Upper lobe of left lung (tissue), 6 donors: Measurements from ENCODE around the gene PLA2G4A. TPM values are rescaled to one million over a fixed set of nuclear protein-coding genes. Genes with fewer than 3 reads are reported as not detected.

ENCODE experiments used
- ATAC-seq, 2 donors: fragments of 200-7000 bp; cut with Tn5 transposase; one replicate each; pipeline ENCODE4 v1.9.1; 2022; ENCODE audit warnings: mild to moderate bottlenecking in 2 of 2, moderate library complexity in 2 of 2; ENCODE audit not compliant: low FRiP score in 2 of 2
- DNase-seq, 2 donors: peaks; one replicate each; pipeline ENCODE4 v3.0.0-alpha.2; 2019 to 2020
- H3K27ac ChIP-seq, 4 donors: fragments of 200-600 bp; sonication (generic); one replicate each; pipeline ENCODE4 v1.5.1; 2016 to 2019
- H3K27me3 ChIP-seq, 4 donors: fragments of 200-600 bp; sonication (generic); one replicate each; pipeline ENCODE4 v1.5.1; 2017 to 2019
- H3K36me3 ChIP-seq, 4 donors: fragments of 200-600 bp; sonication (generic); one replicate each; pipeline ENCODE4 v1.5.1; 2016 to 2019
- H3K4me1 ChIP-seq, 4 donors: fragments of 200-600 bp; sonication (generic); one replicate each; pipeline ENCODE4 v1.5.1; 2018 to 2019
- H3K4me3 ChIP-seq, 4 donors: fragments of 200-600 bp; sonication (generic); one replicate each; pipeline ENCODE4 v1.5.1; 2017 to 2019; ENCODE audit warnings: mild to moderate bottlenecking in 2 of 4, moderate library complexity in 1 of 4
- H3K9me3 ChIP-seq, 4 donors: fragments of 200-600 bp; sonication (generic); one replicate each; pipeline ENCODE4 v1.5.1; 2018 to 2019
- EP300 ChIP-seq, 4 donors: sonication (generic); formaldehyde crosslinking; IDR thresholded peaks; one replicate each; pipeline ENCODE4 v1.5.1; 2017; ENCODE audit warnings: antibody characterized with exemption in 4 of 4, control low read depth in 2 of 4
- POLR2A ChIP-seq, 4 donors: fragments of 450-650 bp; IDR thresholded peaks; one replicate each; pipeline ENCODE4 v1.5.1; 2016 to 2017; ENCODE audit warnings: antibody characterized with exemption in 4 of 4, mild to moderate bottlenecking in 2 of 4
- POLR2AphosphoS5 ChIP-seq, 2 donors: sonication (generic); formaldehyde crosslinking; IDR thresholded peaks; one replicate each; pipeline ENCODE4 v1.5.1; 2017; ENCODE audit warnings: antibody characterized with exemption in 2 of 2
- WGBS, 2 donors: methylation state at CpG; one replicate each; pipeline ENCODE4 v1.1.5; 2017 to 2018; 5-methylcytosine and 5-hydroxymethylcytosine counted together
- total RNA-seq, 6 donors: library from RNA; depleted of rRNA in 4 of 6; stranded (reverse); fragments of >200 nt in 4 of 6; gene quantifications; one replicate each; pipeline versions ENCODE4 v1.1.0 to v1.2.1, GENCODE V29; 2016 to 2021
- TF ChIP-seq, protein P1 (sequence below), 6 experiments: fragments of 450-650 bp in 4 of 6; fragments of 200-600 bp in 2 of 6; sonication (generic) in 2 of 6; IDR thresholded peaks; one replicate each; pipeline ENCODE4 v1.5.1; 2016 to 2019; ENCODE audit warnings: antibody characterized with exemption in 6 of 6
- donor health status: DM: no; HTN: no; CAD: no; lungs with moderate emphysema.
- donor health status: DM: no; HTN: yes; CAD: no; lungs with severe emphysema.

The PLA2G4A gene
- total RNA-seq, 6 donors from 2014 or later, result 2.1 to 11.8 (median 7.5) TPM

DNA sequence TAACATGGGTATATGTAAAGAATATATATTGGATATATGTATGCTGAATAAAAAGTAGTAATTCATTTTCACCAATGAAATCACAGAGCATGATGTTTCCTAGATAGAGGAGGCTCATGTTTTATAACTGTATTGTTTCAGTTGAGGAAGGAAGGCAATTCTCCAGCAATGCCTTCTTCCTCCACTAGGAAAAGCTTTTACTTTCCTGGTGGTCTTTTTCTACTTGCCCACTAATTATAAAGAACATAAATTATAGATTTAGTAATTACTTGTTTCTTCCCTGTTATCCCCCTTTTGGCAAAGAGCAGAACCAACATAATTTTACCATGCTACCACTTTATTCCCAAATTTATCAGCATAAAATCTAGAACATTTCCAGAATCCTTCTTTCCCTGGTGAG, 159.0 kb downstream of the PLA2G4A start:
- H3K4me1 ChIP-seq, result peaks cover 0 to 2% (median 0%) of the 10 kb centered on the region in 4 donors
- DNase-seq (no peak), ATAC-seq (no peak)
- TF ChIP-seq, protein P1, sequence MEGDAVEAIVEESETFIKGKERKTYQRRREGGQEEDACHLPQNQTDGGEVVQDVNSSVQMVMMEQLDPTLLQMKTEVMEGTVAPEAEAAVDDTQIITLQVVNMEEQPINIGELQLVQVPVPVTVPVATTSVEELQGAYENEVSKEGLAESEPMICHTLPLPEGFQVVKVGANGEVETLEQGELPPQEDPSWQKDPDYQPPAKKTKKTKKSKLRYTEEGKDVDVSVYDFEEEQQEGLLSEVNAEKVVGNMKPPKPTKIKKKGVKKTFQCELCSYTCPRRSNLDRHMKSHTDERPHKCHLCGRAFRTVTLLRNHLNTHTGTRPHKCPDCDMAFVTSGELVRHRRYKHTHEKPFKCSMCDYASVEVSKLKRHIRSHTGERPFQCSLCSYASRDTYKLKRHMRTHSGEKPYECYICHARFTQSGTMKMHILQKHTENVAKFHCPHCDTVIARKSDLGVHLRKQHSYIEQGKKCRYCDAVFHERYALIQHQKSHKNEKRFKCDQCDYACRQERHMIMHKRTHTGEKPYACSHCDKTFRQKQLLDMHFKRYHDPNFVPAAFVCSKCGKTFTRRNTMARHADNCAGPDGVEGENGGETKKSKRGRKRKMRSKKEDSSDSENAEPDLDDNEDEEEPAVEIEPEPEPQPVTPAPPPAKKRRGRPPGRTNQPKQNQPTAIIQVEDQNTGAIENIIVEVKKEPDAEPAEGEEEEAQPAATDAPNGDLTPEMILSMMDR (IDR thresholded peaks at IDR 0.05), result no peak
- TF ChIP-seq POLR2A (IDR thresholded peaks at IDR 0.05) (no peak), EP300 (IDR thresholded peaks at IDR 0.05) (no peak)
- no peaks in the 10 kb centered on the region for H3K36me3 ChIP-seq
- no peaks in the 10 kb centered on the region for H3K9me3 ChIP-seq
- no peak overlapping the region for H3K27ac ChIP-seq
- H3K27me3 ChIP-seq, result no peaks in the 10 kb centered on the region
- no peak overlapping the region for H3K4me3 ChIP-seq

DNA sequence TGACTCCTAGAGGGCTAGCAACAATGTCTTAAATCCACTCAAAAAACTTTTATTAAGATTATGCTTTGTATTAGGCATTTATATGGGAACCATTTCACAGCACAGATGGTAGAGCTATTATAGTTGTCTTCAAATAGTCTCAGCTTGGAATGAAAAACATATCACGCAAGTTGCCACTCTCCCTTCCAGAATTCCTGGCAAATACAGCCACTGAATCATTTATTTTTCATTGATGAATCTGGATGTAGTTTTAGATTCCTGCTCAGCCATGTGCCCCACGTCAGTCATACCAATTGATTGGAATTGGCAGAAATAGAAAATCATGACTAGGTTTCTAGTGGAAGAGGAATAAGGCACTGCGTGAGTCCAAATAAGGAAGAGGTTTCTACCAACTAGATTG, 165.2 kb downstream of the PLA2G4A start:
- H3K27me3 ChIP-seq, result no peaks in the 10 kb centered on the region
- no peak overlapping the region for H3K27ac ChIP-seq
- H3K36me3 ChIP-seq, result no peaks in the 10 kb centered on the region
- no peak for DNase-seq
- H3K4me1 ChIP-seq, result no peaks in the 10 kb centered on the region
- no peak for ATAC-seq
- no peaks in the 10 kb centered on the region for H3K9me3 ChIP-seq
- TF ChIP-seq EP300 (IDR thresholded peaks at IDR 0.05) (no peak), POLR2A (IDR thresholded peaks at IDR 0.05) (no peak), POLR2AphosphoS5 (IDR thresholded peaks at IDR 0.05) (no peak)
- TF ChIP-seq, protein P1 (IDR thresholded peaks at IDR 0.05), result no peak
- 83 to 84% methylated on average over 3 of the region's 3 CpGs for WGBS, 2 donors
- H3K4me3 ChIP-seq, result no peak overlapping the region

DNA sequence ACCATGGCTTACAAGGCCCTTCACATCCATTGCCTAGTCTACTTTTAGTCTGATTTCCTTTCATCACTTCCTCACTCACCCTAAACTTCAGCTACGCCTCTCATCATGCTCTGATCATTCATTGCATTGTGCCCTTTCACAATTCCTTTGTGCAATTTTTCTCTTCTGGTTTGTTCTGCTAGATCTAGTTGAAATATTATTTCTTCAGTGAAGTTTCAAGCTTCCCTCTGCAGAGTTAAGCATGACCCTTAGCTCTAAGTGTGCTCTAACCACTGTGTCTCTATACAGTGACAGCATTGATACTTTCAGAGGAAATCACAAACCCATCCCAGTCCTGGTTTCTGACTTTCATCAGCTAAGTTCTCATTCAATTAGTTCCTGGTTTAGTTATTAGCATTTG, 166.1 kb downstream of the PLA2G4A start:
- ATAC-seq (no peak), DNase-seq (no peak)
- no peaks in the 10 kb centered on the region for H3K4me1 ChIP-seq
- no peak overlapping the region for H3K4me3 ChIP-seq
- 63 to 75% methylated on average over 1 of the region's 1 CpG for WGBS, 2 donors
- no peaks in the 10 kb centered on the region for H3K36me3 ChIP-seq
- H3K27me3 ChIP-seq, result no peaks in the 10 kb centered on the region
- H3K9me3 ChIP-seq, result no peaks in the 10 kb centered on the region
- no peak for TF ChIP-seq POLR2AphosphoS5 (IDR thresholded peaks at IDR 0.05)
- no peak for TF ChIP-seq POLR2A (IDR thresholded peaks at IDR 0.05)
- TF ChIP-seq, protein P1 (IDR thresholded peaks at IDR 0.05), result no peak
- TF ChIP-seq EP300 (IDR thresholded peaks at IDR 0.05), result no peak
- H3K27ac ChIP-seq, result no peak overlapping the region

DNA sequence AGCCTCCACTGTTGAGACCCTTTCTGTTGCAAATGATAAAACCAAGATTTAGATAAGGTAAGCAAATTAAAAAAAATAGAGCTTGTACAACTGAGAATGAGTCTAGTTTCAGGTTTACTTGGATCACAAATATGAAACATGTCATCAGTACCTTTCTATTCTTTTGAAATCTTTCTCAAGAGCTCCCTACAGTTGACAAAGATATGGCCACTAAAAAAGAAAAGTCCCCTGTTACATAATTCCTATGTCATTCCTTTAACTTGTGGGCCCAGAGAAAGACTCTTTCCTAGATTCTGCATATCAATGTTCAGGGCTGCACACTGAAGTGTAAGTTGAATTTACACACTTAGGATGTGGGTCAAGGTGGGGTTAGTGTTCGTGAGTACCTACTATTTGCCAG, 168.1 kb downstream of the PLA2G4A start:
- DNase-seq (no peak), ATAC-seq (no peak)
- Histone ChIP-seq H3K27ac (no peak overlapping the region), H3K9me3 (no peaks in the 10 kb centered on the region), H3K36me3 (no peaks in the 10 kb centered on the region), H3K4me3 (no peak overlapping the region), H3K27me3 (no peaks in the 10 kb centered on the region), H3K4me1 (no peaks in the 10 kb centered on the region)
- TF ChIP-seq POLR2A (IDR thresholded peaks at IDR 0.05), result no peak
- TF ChIP-seq, protein P1 (IDR thresholded peaks at IDR 0.05), result no peak
- TF ChIP-seq POLR2AphosphoS5 (IDR thresholded peaks at IDR 0.05), result no peak
- TF ChIP-seq EP300 (IDR thresholded peaks at IDR 0.05), result no peak
- 69 to 78% methylated on average over 1 of the region's 1 CpG for WGBS, 2 donors

DNA sequence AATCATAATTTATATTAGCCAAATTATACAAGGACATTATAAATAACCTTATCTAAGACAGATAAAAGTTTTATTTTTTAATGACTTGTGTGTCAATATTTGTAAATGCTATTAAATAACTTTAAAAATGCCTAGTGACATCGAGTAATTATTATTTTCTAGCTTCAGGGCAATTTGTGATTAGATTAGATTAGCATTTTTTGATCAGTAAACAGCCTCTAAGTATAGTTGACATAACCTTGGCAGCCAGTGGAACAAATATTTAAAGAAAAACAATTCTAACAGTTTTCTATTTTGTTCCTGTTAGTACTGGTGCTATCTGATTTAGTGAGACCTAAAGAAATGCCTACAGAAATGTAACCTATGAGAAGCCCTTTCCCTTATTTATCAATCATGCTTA, 169.1 kb downstream of the PLA2G4A start:
- Histone ChIP-seq H3K27me3 (no peaks in the 10 kb centered on the region), H3K9me3 (no peaks in the 10 kb centered on the region), H3K4me1 (no peaks in the 10 kb centered on the region), H3K4me3 (no peak overlapping the region), H3K36me3 (no peaks in the 10 kb centered on the region), H3K27ac (no peak overlapping the region)
- ATAC-seq (no peak), DNase-seq (no peak)
- 44 to 49% methylated on average over 1 of the region's 1 CpG for WGBS, 2 donors
- TF ChIP-seq, protein P1 (IDR thresholded peaks at IDR 0.05), result no peak
- no peak for TF ChIP-seq POLR2A (IDR thresholded peaks at IDR 0.05)
- TF ChIP-seq POLR2AphosphoS5 (IDR thresholded peaks at IDR 0.05), result no peak
- no peak for TF ChIP-seq EP300 (IDR thresholded peaks at IDR 0.05)
